ENCODE results near the gene ZNF417.
"Not testable (repeated sequence)": the region's sequence is repeated elsewhere in the genome, so short reads cannot be mapped to it uniquely, and the experiment has no call there.

Gene ZNF417

GRCh38 chr19:57903618-57904184, 12.7 kb downstream of the ZNF417 start:
- no peaks in the 10 kb centered on the region for H3K79me2 ChIP-seq (ENCODE audit: low read length)

GRCh38 chr19:57900311-57900710, 16.1 kb downstream of the ZNF417 start:
- H3K79me2 ChIP-seq (ENCODE audit: low read length) = no peaks in the 10 kb centered on the region

More at GRCh38 chr19:57903618-57904184, 12.7 kb downstream of the ZNF417 start:
- H3K36me3 ChIP-seq (replicated peaks; ENCODE audit: insufficient read depth, low read length) = no peaks in the 10 kb centered on the region
- no peak overlapping the region for H3K9ac ChIP-seq (ENCODE audit: low read length)
- H3K27ac ChIP-seq (ENCODE audit: low read length) = no peak overlapping the region
- H3K9me2 ChIP-seq (replicated peaks; ENCODE audit: insufficient read depth, low read length) = no peaks in the 10 kb centered on the region
- H3K4me1 ChIP-seq (ENCODE audit: low read length) = no peaks in the 10 kb centered on the region
- H2AFZ ChIP-seq (ENCODE audit: low read length) = no peak overlapping the region
- no peak overlapping the region for H3K4me2 ChIP-seq (ENCODE audit: low read depth, low read length)
- no peaks in the 10 kb centered on the region for H3K9me3 ChIP-seq (replicated peaks; ENCODE audit: insufficient read depth, low read length)
- no peaks in the 10 kb centered on the region for H3F3A ChIP-seq (ENCODE audit: insufficient read depth, low read length)
- H4K20me1 ChIP-seq (ENCODE audit: insufficient read depth, low read length) = no peaks in the 10 kb centered on the region
- no peaks in the 10 kb centered on the region for H3K27me3 ChIP-seq (replicated peaks; ENCODE audit: insufficient read depth, low read length)
- no peak for DNase-seq
- TF ChIP-seq EZH2phosphoT487 (IDR thresholded peaks at IDR 0.05; ENCODE audit: low read length) = no peak
- TF ChIP-seq CTCF (IDR thresholded peaks at IDR 0.05; ENCODE audit: low read length) = no peak
- TF ChIP-seq EZH2 (optimal IDR thresholded peaks at IDR 0.05; ENCODE audit: low read depth, low read length) = no peak
- H3K4me3 ChIP-seq (ENCODE audit: low read length) = no peak overlapping the region

GRCh38 chr19:57890706-57891105, 25.7 kb downstream of the ZNF417 start:
- not testable (repeated sequence) for H3K36me3 ChIP-seq (replicated peaks; ENCODE audit: insufficient read depth, low read length); H3K4me2 ChIP-seq (ENCODE audit: low read depth, low read length); H3K9ac ChIP-seq (ENCODE audit: low read length); H3K9me3 ChIP-seq (replicated peaks; ENCODE audit: insufficient read depth, low read length); DNase-seq; H2AFZ ChIP-seq (ENCODE audit: low read length); H4K20me1 ChIP-seq (ENCODE audit: insufficient read depth, low read length); H3K4me1 ChIP-seq (ENCODE audit: low read length); H3K27me3 ChIP-seq (replicated peaks; ENCODE audit: insufficient read depth, low read length); H3K27ac ChIP-seq (ENCODE audit: low read length); H3K9me2 ChIP-seq (replicated peaks; ENCODE audit: insufficient read depth, low read length); H3K4me3 ChIP-seq (ENCODE audit: low read length); H3K79me2 ChIP-seq (ENCODE audit: low read length); H3F3A ChIP-seq (ENCODE audit: insufficient read depth, low read length)

More at GRCh38 chr19:57900311-57900710, 16.1 kb downstream of the ZNF417 start:
- no peaks in the 10 kb centered on the region for H4K20me1 ChIP-seq (ENCODE audit: insufficient read depth, low read length)
- no peaks in the 10 kb centered on the region for H3K36me3 ChIP-seq (replicated peaks; ENCODE audit: insufficient read depth, low read length)
- no peak overlapping the region for H3K9ac ChIP-seq (ENCODE audit: low read length)
- H3K9me2 ChIP-seq (replicated peaks; ENCODE audit: insufficient read depth, low read length) = no peaks in the 10 kb centered on the region
- no peaks in the 10 kb centered on the region for H3F3A ChIP-seq (ENCODE audit: insufficient read depth, low read length)
- no peak overlapping the region for H3K4me3 ChIP-seq (ENCODE audit: low read length)
- no peak overlapping the region for H3K27ac ChIP-seq (ENCODE audit: low read length)
- TF ChIP-seq CTCF (IDR thresholded peaks at IDR 0.05; ENCODE audit: low read length) = no peak
- no peak for TF ChIP-seq EZH2phosphoT487 (IDR thresholded peaks at IDR 0.05; ENCODE audit: low read length)
- no peak for TF ChIP-seq EZH2 (optimal IDR thresholded peaks at IDR 0.05; ENCODE audit: low read depth, low read length)
- no peak overlapping the region for H2AFZ ChIP-seq (ENCODE audit: low read length)
- no peak for DNase-seq
- H3K27me3 ChIP-seq (replicated peaks; ENCODE audit: insufficient read depth, low read length) = no peaks in the 10 kb centered on the region
- H3K9me3 ChIP-seq (replicated peaks; ENCODE audit: insufficient read depth, low read length) = no peaks in the 10 kb centered on the region
- no peaks in the 10 kb centered on the region for H3K4me1 ChIP-seq (ENCODE audit: low read length)
- no peak overlapping the region for H3K4me2 ChIP-seq (ENCODE audit: low read depth, low read length)

- Histone ChIP-seq H3K4me2 (ENCODE audit: low read depth, low read length) (no peak within 1 kb of the TSS), H3K36me3 (replicated peaks; ENCODE audit: insufficient read depth, low read length) (no peaks in the 10 kb centered on the region), H3K4me3 (ENCODE audit: low read length) (no peak within 1 kb of the TSS; the same call in 1 of the 2 replicates), H3K9ac (ENCODE audit: low read length) (no peak within 1 kb of the TSS), H4K20me1 (ENCODE audit: insufficient read depth, low read length) (no peaks in the 10 kb centered on the region), H3F3A (ENCODE audit: insufficient read depth, low read length) (no peaks in the 10 kb centered on the region), H3K27ac (ENCODE audit: low read length) (no peak within 1 kb of the TSS), H3K79me2 (ENCODE audit: low read length) (no peaks in the 10 kb centered on the region), H2AFZ (ENCODE audit: low read length) (no peak within 1 kb of the TSS), H3K9me3 (replicated peaks; ENCODE audit: insufficient read depth, low read length) (no peaks in the 10 kb centered on the region), H3K9me2 (replicated peaks; ENCODE audit: insufficient read depth, low read length) (no peaks in the 10 kb centered on the region), H3K27me3 (replicated peaks; ENCODE audit: insufficient read depth, low read length) (no peaks in the 10 kb centered on the region), H3K4me1 (ENCODE audit: low read length) (no peaks in the 10 kb centered on the region)
- TF ChIP-seq CTCF (IDR thresholded peaks at IDR 0.05; ENCODE audit: low read length) = no peak
- TF ChIP-seq EZH2 (optimal IDR thresholded peaks at IDR 0.05; ENCODE audit: low read depth, low read length) = no peak
- no peak for TF ChIP-seq EZH2phosphoT487 (IDR thresholded peaks at IDR 0.05; ENCODE audit: low read length)
- DNase-seq = no peak
Observed at GRCh38 chr19:57888560-57889231, 27.7 kb downstream of the ZNF417 start, which contains the start of gene ZNF814. Gene ZNF814, minus strand, starts transcription at chr19:57889037. Its CDS starts 235 bp downstream, at chr19:57888802.

Data from MM.1S (cell line).